SW480 (cell line): ENCODE data around the gene RAB6B.

ENCODE experiments used
- DNase-seq: peaks from one replicate; pipeline ENCODE4 v3.0.0-alpha.2; 2016; ENCODE audit warnings: low spot score

The RAB6B gene

GRCh38 chr3:133856316-133856715 lies 39.4 kb downstream of the RAB6B start:
- no peak for DNase-seq

GRCh38 chr3:133855772-133856171 lies 39.9 kb downstream of the RAB6B start:
- DNase-seq, result no peak

GRCh38 chr3:133855002-133855370 lies 40.7 kb downstream of the RAB6B start:
- DNase-seq, result no peak

GRCh38 chr3:133854264-133855001 lies 41.2 kb downstream of the RAB6B start:
- DNase-seq, result no peak

GRCh38 chr3:133853925-133854227 lies 41.8 kb downstream of the RAB6B start:
- DNase-seq, result no peak

- DNase-seq, result no peak
Measured at GRCh38 chr3:133853063-133853924, 42.4 kb downstream of the RAB6B start.

- DNase-seq, result no peak
Measured at GRCh38 chr3:133851931-133852330, 43.8 kb downstream of the RAB6B start.

GRCh38 chr3:133851266-133851906 lies 44.3 kb downstream of the RAB6B start:
- DNase-seq, result no peak

- DNase-seq, result no peak
Measured at GRCh38 chr3:133850034-133850433, 45.6 kb downstream of the RAB6B start.

- DNase-seq, result no peak
Measured at GRCh38 chr3:133849346-133849745, 46.3 kb downstream of the RAB6B start.

- no peak for DNase-seq
Measured at GRCh38 chr3:133845127-133845526, 50.6 kb downstream of the RAB6B start.

GRCh38 chr3:133843634-133844033 lies 52.0 kb downstream of the RAB6B start:
- DNase-seq, result no peak

- DNase-seq, result no peak
Measured at GRCh38 chr3:133842158-133842557, 53.5 kb downstream of the RAB6B start.

GRCh38 chr3:133841196-133841595 lies 54.5 kb downstream of the RAB6B start:
- DNase-seq, result no peak

GRCh38 chr3:133840767-133841166 lies 54.9 kb downstream of the RAB6B start:
- DNase-seq, result no peak

- no peak for DNase-seq
Measured at GRCh38 chr3:133840055-133840737, 55.5 kb downstream of the RAB6B start.

GRCh38 chr3:133838916-133839800 lies 56.5 kb downstream of the RAB6B start:
- DNase-seq, result no peak

GRCh38 chr3:133838296-133838789 lies 57.3 kb downstream of the RAB6B start:
- no peak for DNase-seq

GRCh38 chr3:133837487-133838295 lies 58.0 kb downstream of the RAB6B start:
- DNase-seq, result no peak

- no peak for DNase-seq
Measured at GRCh38 chr3:133836497-133837158, 59.1 kb downstream of the RAB6B start.
